H1 (cell line): ENCODE results near the gene CCSAP. TPM values are rescaled to one million over a fixed set of nuclear protein-coding genes. Genes with fewer than 3 reads are reported as not detected.

Source experiments
- CTCF ChIP-seq, 3 experiments: IDR thresholded peaks; 1 replicate in 2 of 3; 2 replicates in 1 of 3; pipeline versions ENCODE4 v1.5.1 to v1.6.1; 2011; ENCODE audit warnings: low read length in 3 of 3, mild to moderate bottlenecking in 3 of 3, inconsistent platforms in 2 of 3, low read depth in 1 of 3, moderate library complexity in 1 of 3; ENCODE audit not compliant: insufficient read depth in 1 of 3; ENCODE audit errors: control extremely low read depth in 1 of 3
- POLR2AphosphoS5 ChIP-seq: IDR thresholded peaks from 2 replicates; pipeline ENCODE4 v1.6.1; 2011; ENCODE audit warnings: low read depth, low read length
- RFX5 ChIP-seq: IDR thresholded peaks from 2 replicates; pipeline ENCODE4 v1.6.1; 2011; ENCODE audit warnings: low read depth, low read length, improper control_type of control experiment, borderline replicate concordance
- SIN3A ChIP-seq, 2 experiments: IDR thresholded peaks in 1 of 2; conservative IDR thresholded peaks in 1 of 2; 2 replicates each; pipeline ENCODE4 v1.6.1; 2011 to 2012; ENCODE audit warnings: low read length in 2 of 2, improper control_type of control experiment in 1 of 2, low read depth in 1 of 2, mild to moderate bottlenecking in 1 of 2
- SIRT6 ChIP-seq: IDR thresholded peaks from one replicate; pipeline ENCODE4 v1.7.1; 2012; ENCODE audit warnings: low read length, inconsistent platforms
- TAF1 ChIP-seq: IDR thresholded peaks from 2 replicates; pipeline ENCODE4 v1.6.1; 2011; ENCODE audit warnings: mild to moderate bottlenecking, low read depth, low read length
- polyA plus RNA-seq, 7 experiments: library from polyadenylated mRNA; depleted of rRNA in 3 of 7; stranded (reverse) in 5 of 7; unstranded in 2 of 7; fragments of >200 nt in 5 of 7; fragments of 200-250 nt in 2 of 7; gene quantifications; 1 replicate in 5 of 7; 2 replicates in 1 of 7; 4 replicates in 1 of 7; pipeline versions ENCODE4 v1.2.1 to v1.2.3, GENCODE V29; 2011 to 2013; ENCODE audit warnings: missing spikeins in 2 of 7, mixed read lengths in 2 of 7
- total RNA-seq: library from RNA; stranded (reverse); fragmentation: NEBNext Ultra II Directional; extraction: Animal tissue kit (Norgen Biotek cat#: 25700); gene quantifications from 2 replicates; pipeline ENCODE4 v1.2.1, GENCODE V29; 2021
- TF ChIP-seq, protein P1 (sequence below): fragments of 300-600 bp; sonication (generic); IDR thresholded peaks from 2 replicates; pipeline ENCODE4 v1.7.1; 2012; ENCODE audit warnings: low read length, moderate library complexity, mild to moderate bottlenecking, inconsistent platforms; ENCODE audit not compliant: insufficient replicate concordance

Gene CCSAP
- total and polyA plus RNA-seq, 2 of the 8 experiments (the other 6 are each of a cell fraction or from before 2014, with no cell fraction given): 3.5 to 17.2 TPM

DNA sequence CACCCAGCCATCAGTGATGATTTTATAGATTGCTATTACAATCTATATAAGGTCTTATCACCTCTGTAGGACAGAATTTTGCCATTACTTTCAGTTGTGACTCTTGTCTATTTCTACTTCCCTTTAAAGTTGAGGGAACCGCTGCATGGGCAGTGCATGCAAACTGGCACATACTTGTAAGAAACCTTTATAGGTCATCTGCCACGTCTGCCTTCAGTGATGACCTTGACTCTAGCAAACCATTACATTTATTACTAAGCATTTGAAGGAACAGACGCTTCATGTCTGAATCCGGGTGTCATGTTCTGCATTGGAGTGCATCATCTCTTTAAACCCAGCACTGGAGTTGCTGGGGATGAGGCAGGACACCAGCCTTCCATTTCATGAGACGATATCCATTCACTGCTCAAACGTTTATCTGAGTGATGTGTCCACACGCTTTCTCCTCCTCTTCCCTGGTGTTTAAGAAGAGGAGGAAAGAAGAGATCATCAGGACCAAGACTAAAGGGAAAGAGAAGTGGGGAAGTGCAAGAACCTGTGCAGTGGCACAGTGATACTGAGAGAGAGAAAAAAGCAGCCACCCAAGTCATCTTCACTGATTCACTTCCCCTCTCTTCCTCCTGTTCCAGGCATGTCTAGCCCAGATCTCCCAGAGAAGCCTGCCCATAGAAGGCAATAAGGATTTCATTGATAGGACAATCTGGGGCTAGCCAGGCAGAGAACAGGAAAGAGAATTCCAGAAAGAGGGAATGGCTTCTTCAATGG, 14.1 kb downstream of the CCSAP start (continued):
- TF ChIP-seq CTCF (IDR thresholded peaks at IDR 0.05; ENCODE audit: control extremely low read depth in 1 of 3, insufficient read depth in 1 of 3, low read depth in 1 of 3, low read length in 3 of 3): no peak
- no peak for TF ChIP-seq SIN3A (conservative IDR thresholded peaks at IDR 0.05 in 1 of 2, IDR thresholded peaks at IDR 0.05 in 1 of 2; ENCODE audit: low read depth in 1 of 2, low read length in 2 of 2)
- TF ChIP-seq SIRT6: no peak
- no peak for TF ChIP-seq TAF1
- TF ChIP-seq, protein P1, sequence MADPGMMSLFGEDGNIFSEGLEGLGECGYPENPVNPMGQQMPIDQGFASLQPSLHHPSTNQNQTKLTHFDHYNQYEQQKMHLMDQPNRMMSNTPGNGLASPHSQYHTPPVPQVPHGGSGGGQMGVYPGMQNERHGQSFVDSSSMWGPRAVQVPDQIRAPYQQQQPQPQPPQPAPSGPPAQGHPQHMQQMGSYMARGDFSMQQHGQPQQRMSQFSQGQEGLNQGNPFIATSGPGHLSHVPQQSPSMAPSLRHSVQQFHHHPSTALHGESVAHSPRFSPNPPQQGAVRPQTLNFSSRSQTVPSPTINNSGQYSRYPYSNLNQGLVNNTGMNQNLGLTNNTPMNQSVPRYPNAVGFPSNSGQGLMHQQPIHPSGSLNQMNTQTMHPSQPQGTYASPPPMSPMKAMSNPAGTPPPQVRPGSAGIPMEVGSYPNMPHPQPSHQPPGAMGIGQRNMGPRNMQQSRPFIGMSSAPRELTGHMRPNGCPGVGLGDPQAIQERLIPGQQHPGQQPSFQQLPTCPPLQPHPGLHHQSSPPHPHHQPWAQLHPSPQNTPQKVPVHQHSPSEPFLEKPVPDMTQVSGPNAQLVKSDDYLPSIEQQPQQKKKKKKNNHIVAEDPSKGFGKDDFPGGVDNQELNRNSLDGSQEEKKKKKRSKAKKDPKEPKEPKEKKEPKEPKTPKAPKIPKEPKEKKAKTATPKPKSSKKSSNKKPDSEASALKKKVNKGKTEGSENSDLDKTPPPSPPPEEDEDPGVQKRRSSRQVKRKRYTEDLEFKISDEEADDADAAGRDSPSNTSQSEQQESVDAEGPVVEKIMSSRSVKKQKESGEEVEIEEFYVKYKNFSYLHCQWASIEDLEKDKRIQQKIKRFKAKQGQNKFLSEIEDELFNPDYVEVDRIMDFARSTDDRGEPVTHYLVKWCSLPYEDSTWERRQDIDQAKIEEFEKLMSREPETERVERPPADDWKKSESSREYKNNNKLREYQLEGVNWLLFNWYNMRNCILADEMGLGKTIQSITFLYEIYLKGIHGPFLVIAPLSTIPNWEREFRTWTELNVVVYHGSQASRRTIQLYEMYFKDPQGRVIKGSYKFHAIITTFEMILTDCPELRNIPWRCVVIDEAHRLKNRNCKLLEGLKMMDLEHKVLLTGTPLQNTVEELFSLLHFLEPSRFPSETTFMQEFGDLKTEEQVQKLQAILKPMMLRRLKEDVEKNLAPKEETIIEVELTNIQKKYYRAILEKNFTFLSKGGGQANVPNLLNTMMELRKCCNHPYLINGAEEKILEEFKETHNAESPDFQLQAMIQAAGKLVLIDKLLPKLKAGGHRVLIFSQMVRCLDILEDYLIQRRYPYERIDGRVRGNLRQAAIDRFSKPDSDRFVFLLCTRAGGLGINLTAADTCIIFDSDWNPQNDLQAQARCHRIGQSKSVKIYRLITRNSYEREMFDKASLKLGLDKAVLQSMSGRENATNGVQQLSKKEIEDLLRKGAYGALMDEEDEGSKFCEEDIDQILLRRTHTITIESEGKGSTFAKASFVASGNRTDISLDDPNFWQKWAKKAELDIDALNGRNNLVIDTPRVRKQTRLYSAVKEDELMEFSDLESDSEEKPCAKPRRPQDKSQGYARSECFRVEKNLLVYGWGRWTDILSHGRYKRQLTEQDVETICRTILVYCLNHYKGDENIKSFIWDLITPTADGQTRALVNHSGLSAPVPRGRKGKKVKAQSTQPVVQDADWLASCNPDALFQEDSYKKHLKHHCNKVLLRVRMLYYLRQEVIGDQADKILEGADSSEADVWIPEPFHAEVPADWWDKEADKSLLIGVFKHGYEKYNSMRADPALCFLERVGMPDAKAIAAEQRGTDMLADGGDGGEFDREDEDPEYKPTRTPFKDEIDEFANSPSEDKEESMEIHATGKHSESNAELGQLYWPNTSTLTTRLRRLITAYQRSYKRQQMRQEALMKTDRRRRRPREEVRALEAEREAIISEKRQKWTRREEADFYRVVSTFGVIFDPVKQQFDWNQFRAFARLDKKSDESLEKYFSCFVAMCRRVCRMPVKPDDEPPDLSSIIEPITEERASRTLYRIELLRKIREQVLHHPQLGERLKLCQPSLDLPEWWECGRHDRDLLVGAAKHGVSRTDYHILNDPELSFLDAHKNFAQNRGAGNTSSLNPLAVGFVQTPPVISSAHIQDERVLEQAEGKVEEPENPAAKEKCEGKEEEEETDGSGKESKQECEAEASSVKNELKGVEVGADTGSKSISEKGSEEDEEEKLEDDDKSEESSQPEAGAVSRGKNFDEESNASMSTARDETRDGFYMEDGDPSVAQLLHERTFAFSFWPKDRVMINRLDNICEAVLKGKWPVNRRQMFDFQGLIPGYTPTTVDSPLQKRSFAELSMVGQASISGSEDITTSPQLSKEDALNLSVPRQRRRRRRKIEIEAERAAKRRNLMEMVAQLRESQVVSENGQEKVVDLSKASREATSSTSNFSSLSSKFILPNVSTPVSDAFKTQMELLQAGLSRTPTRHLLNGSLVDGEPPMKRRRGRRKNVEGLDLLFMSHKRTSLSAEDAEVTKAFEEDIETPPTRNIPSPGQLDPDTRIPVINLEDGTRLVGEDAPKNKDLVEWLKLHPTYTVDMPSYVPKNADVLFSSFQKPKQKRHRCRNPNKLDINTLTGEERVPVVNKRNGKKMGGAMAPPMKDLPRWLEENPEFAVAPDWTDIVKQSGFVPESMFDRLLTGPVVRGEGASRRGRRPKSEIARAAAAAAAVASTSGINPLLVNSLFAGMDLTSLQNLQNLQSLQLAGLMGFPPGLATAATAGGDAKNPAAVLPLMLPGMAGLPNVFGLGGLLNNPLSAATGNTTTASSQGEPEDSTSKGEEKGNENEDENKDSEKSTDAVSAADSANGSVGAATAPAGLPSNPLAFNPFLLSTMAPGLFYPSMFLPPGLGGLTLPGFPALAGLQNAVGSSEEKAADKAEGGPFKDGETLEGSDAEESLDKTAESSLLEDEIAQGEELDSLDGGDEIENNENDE: no peak
- TF ChIP-seq RFX5: no peak
- no peak for TF ChIP-seq POLR2AphosphoS5
- TF ChIP-seq, all 59 proteins: peak for 0
